IPS-18c (cell line): ENCODE results near the gene SLC43A3.

Experiments
- H3K4me3 ChIP-seq: 2 replicates; pipeline ENCODE4 v1.7.0; 2013; ENCODE audit warnings: low read depth, mild to moderate bottlenecking, low read length, moderate library complexity; ENCODE audit not compliant: insufficient read depth
- H3K9me3 ChIP-seq: one replicate; pipeline ENCODE4 v1.6.1; 2013; ENCODE audit warnings: mild to moderate bottlenecking, low read length, moderate library complexity; ENCODE audit not compliant: control insufficient read depth, insufficient read depth

Gene SLC43A3

GRCh38 chr11:57402188-57403002, 24.5 kb downstream of the SLC43A3 start:
- no peaks in the 10 kb centered on the region for H3K9me3 ChIP-seq

GRCh38 chr11:57399972-57400578, 26.8 kb downstream of the SLC43A3 start:
- H3K9me3 ChIP-seq: no peaks in the 10 kb centered on the region
- H3K4me3 ChIP-seq: no peak overlapping the region

More at GRCh38 chr11:57402188-57403002, 24.5 kb downstream of the SLC43A3 start:
- no peak overlapping the region for H3K4me3 ChIP-seq

- Histone ChIP-seq H3K4me3 (no peak overlapping the region), H3K9me3 (no peaks in the 10 kb centered on the region)
Observed at GRCh38 chr11:57399221-57399620, 27.7 kb downstream of the SLC43A3 start.

- Histone ChIP-seq H3K9me3 (no peaks in the 10 kb centered on the region), H3K4me3 (no peak overlapping the region)
Observed at GRCh38 chr11:57397394-57397990, 29.4 kb downstream of the SLC43A3 start.

GRCh38 chr11:57396744-57397143, 30.2 kb downstream of the SLC43A3 start:
- H3K9me3 ChIP-seq: no peaks in the 10 kb centered on the region
- no peak overlapping the region for H3K4me3 ChIP-seq

- Histone ChIP-seq H3K9me3 (no peaks in the 10 kb centered on the region), H3K4me3 (no peak overlapping the region)
Observed at GRCh38 chr11:57395905-57396623, 30.9 kb downstream of the SLC43A3 start.

- H3K4me3 ChIP-seq: no peak overlapping the region
Observed at GRCh38 chr11:57394203-57394965, 32.5 kb downstream of the SLC43A3 start.

GRCh38 chr11:57392763-57393105, 34.2 kb downstream of the SLC43A3 start:
- Histone ChIP-seq H3K4me3 (no peak overlapping the region), H3K9me3 (no peaks in the 10 kb centered on the region)

More at GRCh38 chr11:57394203-57394965, 32.5 kb downstream of the SLC43A3 start:
- no peaks in the 10 kb centered on the region for H3K9me3 ChIP-seq

GRCh38 chr11:57392066-57392762, 34.7 kb downstream of the SLC43A3 start:
- H3K4me3 ChIP-seq: no peak overlapping the region
- H3K9me3 ChIP-seq: no peaks in the 10 kb centered on the region

- no peaks in the 10 kb centered on the region for H3K9me3 ChIP-seq
- H3K4me3 ChIP-seq: no peak overlapping the region
Observed at GRCh38 chr11:57391539-57391938, 35.4 kb downstream of the SLC43A3 start.

GRCh38 chr11:57391111-57391510, 35.8 kb downstream of the SLC43A3 start:
- no peaks in the 10 kb centered on the region for H3K9me3 ChIP-seq
- H3K4me3 ChIP-seq: no peak overlapping the region

GRCh38 chr11:57390535-57390934, 36.4 kb downstream of the SLC43A3 start, which contains the start of gene PRG2:
Gene PRG2, minus strand, starts transcription at chr11:57390650. Its CDS starts 706 bp downstream, at chr11:57389944.
- no peak within 1 kb of the TSS for H3K4me3 ChIP-seq
- H3K9me3 ChIP-seq: no peaks in the 10 kb centered on the region

- H3K4me3 ChIP-seq: no peak overlapping the region
Observed at GRCh38 chr11:57387289-57388030, 39.5 kb downstream of the SLC43A3 start.

GRCh38 chr11:57386178-57386940, 40.6 kb downstream of the SLC43A3 start:
- no peak overlapping the region for H3K4me3 ChIP-seq
- H3K9me3 ChIP-seq: no peaks in the 10 kb centered on the region

More at GRCh38 chr11:57387289-57388030, 39.5 kb downstream of the SLC43A3 start:
- H3K9me3 ChIP-seq: no peaks in the 10 kb centered on the region

GRCh38 chr11:57380975-57381374, 45.9 kb downstream of the SLC43A3 start, which contains the start of gene PRG3:
Gene PRG3, minus strand, starts transcription at chr11:57381150. Its CDS starts 442 bp downstream, at chr11:57380708.
- Histone ChIP-seq H3K9me3 (no peaks in the 10 kb centered on the region), H3K4me3 (no peak within 1 kb of the TSS)
